ENCODE data around the gene PHC2. TPM values are rescaled to one million over a fixed set of nuclear protein-coding genes. Genes with fewer than 3 reads are reported as not detected.

The PHC2 gene
- total RNA-seq, 6 experiments from 2014 or later, result 49.3 to 86.5 (median 66.8) TPM

DNA sequence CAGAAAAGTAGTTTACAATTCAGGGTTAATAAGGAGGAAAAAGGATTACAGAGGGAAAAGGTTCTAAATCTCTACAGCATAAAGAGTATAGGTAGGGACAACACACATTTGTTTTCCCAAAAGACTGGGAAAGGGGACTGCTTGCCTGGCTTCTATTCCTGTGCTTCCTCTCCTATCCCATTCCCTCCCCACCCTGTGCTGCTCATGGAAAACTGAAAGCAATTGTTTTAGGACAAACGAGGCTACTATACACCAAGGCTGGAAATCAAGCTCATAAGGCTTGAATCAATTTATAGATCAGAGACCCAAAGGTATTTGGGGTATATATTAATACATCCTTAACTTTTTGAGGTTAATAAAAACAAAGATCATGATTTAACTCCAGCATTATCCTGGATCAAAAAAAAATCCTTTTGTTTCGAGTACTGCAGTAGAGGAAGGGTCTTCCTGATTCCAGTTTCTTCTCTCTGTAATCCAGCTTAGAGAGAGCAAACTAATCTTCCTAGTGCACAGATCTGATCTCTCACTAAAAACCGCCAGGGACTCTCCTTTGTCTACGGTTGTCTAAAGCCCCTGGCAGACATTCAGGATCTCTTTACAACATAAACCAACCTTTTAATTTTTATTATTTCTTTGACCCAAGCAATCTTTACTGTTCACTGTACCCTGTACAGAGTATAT, 72.6 kb downstream of the PHC2 start:
- whole genome bisulfite sequencing (ENCODE audit: insufficient coverage, low coverage, low lambda C conversion rate, missing lambda C conversion rate), result 57% methylated on average over 4 of the region's 4 CpGs
- intact Hi-C loops (cut with DNase I), result no loop called here
- TF ChIP-seq POLR2A (IDR thresholded peaks at IDR 0.05), result no peak
- TF ChIP-seq, protein P1, sequence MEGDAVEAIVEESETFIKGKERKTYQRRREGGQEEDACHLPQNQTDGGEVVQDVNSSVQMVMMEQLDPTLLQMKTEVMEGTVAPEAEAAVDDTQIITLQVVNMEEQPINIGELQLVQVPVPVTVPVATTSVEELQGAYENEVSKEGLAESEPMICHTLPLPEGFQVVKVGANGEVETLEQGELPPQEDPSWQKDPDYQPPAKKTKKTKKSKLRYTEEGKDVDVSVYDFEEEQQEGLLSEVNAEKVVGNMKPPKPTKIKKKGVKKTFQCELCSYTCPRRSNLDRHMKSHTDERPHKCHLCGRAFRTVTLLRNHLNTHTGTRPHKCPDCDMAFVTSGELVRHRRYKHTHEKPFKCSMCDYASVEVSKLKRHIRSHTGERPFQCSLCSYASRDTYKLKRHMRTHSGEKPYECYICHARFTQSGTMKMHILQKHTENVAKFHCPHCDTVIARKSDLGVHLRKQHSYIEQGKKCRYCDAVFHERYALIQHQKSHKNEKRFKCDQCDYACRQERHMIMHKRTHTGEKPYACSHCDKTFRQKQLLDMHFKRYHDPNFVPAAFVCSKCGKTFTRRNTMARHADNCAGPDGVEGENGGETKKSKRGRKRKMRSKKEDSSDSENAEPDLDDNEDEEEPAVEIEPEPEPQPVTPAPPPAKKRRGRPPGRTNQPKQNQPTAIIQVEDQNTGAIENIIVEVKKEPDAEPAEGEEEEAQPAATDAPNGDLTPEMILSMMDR (IDR thresholded peaks at IDR 0.05), result no peak

DNA sequence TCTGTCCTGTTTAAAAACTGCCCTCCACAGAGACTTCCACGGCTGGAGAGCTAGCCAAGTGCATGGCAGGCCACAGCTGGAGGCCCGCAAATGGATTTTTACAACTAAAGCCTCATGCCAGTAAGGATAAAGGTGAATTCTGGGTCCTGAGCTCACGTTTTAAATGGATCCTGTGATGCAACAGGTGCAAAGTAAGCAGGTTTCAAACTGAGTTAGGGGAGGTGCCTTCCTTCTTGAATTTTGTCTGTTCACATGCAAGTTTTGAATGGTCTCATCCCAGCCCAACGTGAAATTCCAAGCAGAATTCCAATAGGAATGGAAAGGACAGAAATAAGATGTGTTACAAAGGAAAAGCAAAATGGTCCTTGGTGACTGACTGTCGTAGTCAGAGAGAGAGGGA, 73.8 kb downstream of the PHC2 start:
- no peak for TF ChIP-seq POLR2A (IDR thresholded peaks at IDR 0.05)
- TF ChIP-seq, protein P1 (IDR thresholded peaks at IDR 0.05), result no peak
- DNase-seq, result no peak
- H3K27me3 ChIP-seq, result no peaks in the 10 kb centered on the region
- no peaks in the 10 kb centered on the region for H3K36me3 ChIP-seq
- intact Hi-C loops (cut with DNase I), result no loop called here
- H3K27ac ChIP-seq, result no peak overlapping the region
- 73% methylated on average over 4 of the region's 5 CpGs for WGBS (ENCODE audit: insufficient coverage, low coverage, low lambda C conversion rate, missing lambda C conversion rate)
- no peaks in the 10 kb centered on the region for H3K4me1 ChIP-seq
- H3K9me3 ChIP-seq, result no peaks in the 10 kb centered on the region
- H3K4me3 ChIP-seq, result no peak overlapping the region
- ATAC-seq, result no peak

More for the DNA sequence above, 72.6 kb downstream of the PHC2 start:
- Histone ChIP-seq H3K4me1 (no peaks in the 10 kb centered on the region), H3K9me3 (no peaks in the 10 kb centered on the region), H3K27me3 (no peaks in the 10 kb centered on the region), H3K36me3 (no peaks in the 10 kb centered on the region), H3K4me3 (no peak overlapping the region), H3K27ac (no peak overlapping the region)
- DNase-seq (no peak), ATAC-seq (no peak)

DNA sequence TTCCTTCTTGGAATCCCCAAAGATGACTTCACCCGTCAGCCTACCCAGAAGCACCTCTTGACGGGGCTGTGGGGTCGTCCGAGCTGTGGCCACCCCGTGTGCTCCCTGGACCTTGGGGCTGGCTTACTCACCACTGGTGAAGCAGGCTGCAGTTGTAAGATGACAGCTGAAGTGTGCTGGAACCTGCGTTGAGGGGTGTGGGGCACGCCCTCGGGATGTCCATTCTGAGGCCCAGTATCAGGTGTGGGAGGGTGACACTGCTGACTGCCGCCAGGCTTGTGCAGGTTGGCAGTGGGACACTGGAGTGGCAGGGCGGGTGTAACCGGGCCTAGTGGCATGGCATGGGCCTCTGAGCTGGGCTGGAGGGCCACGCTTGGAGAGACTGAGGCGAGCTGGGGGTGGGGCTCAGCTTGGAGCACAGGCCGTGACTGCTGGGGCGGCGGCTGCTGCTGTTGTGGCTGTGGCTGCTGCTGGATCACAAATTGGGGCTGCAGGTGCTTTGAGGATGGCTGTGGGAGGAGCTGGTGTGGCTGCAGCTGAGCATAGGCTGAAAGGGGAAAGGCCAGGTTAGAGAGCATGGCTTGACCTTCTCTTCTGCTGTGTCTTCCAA, 76.1 kb downstream of the PHC2 start:
- Histone ChIP-seq H3K9me3 (no peaks in the 10 kb centered on the region), H3K4me1 (peaks cover 0 to 6% (median 0%) of the 10 kb centered on the region in 4 donors), H3K27ac (no peak overlapping the region), H3K36me3 (no peaks in the 10 kb centered on the region), H3K4me3 (no peak overlapping the region), H3K27me3 (no peaks in the 10 kb centered on the region)
- no peak for DNase-seq
- intact Hi-C loops (cut with DNase I), result no loop called here
- TF ChIP-seq, protein P1 (IDR thresholded peaks at IDR 0.05), result no peak
- TF ChIP-seq POLR2A (IDR thresholded peaks at IDR 0.05), result no peak
- WGBS (ENCODE audit: insufficient coverage, low coverage, low lambda C conversion rate, missing lambda C conversion rate), result 85% methylated on average over 6 of the region's 16 CpGs
- no peak for ATAC-seq

DNA sequence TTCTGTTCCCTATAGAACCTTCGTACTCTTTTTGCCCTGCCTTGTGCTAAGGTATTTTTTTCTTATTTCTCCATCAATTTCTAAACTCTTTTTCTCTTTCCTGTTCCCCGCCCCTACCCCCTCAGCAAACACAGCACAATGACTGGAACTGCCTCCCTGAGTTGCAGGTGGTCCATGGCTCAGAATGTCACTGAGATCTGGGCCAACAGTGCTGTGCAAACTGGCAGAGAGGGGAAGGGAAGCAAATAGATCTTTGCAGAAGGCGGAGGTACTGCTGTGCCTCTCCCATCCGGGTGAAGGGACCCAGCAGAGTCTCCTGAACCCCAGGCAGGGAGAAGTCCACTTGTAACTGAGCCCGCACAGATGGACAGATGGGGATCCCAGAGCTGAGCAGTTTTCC, 77.4 kb downstream of the PHC2 start:
- peak in 1 of 3 donors; percentile 23 for DNase-seq
- TF ChIP-seq POLR2A (IDR thresholded peaks at IDR 0.05), result no peak
- TF ChIP-seq, protein P1 (IDR thresholded peaks at IDR 0.05), result no peak
- Histone ChIP-seq H3K27ac (no peak overlapping the region), H3K4me1 (peaks cover 0 to 6% (median 0%) of the 10 kb centered on the region in 4 donors), H3K27me3 (no peaks in the 10 kb centered on the region), H3K36me3 (no peaks in the 10 kb centered on the region), H3K4me3 (no peak overlapping the region), H3K9me3 (no peaks in the 10 kb centered on the region)
- 92% methylated on average over 2 of the region's 5 CpGs for WGBS (ENCODE audit: insufficient coverage, low coverage, low lambda C conversion rate, missing lambda C conversion rate)
- ATAC-seq, result no peak
- intact Hi-C loops (cut with DNase I), result no loop called here
